ENCODE measurements around the gene FOXP1. TPM values are rescaled to one million over a fixed set of nuclear protein-coding genes. Genes with fewer than 3 reads are reported as not detected.

FOXP1 gene
- total and polyA plus RNA-seq, 9 of the 15 experiments (the other 6 are each of a cell fraction or from before 2014, with no cell fraction given): 7.7 to 34.5 (median 13.7) TPM

DNA sequence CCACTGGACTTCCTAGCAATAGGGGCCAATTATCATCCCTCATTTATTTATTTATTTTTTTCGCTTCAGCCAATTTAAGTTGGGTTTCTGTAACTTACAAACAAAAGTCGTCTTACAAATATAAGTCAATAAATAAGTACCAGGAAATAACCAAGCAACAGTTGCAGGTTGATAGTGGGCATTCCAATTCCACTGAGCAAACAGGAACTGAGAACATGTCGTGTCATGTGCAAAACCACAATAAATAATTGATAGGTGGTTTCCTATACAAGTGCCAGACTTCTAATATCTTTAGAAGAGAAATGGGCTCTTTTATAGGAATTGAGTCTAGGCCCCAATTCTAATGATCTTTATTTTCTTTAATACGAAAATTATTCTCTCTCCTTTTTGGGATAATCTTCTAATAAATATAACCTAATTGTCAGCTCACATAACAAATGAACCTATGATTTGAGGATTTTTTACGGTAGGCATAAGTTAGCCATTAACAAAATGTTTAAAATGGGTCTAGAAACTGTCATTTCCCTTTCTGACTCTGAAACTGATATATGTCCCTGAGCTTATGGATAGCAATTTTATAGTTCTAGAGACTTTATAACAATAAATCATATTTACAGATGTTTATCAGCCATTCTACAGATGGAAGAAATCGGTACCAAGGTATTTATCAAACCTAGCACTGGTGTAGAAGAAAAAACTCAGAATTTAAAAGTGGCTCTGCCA lies 571.8 kb downstream of the FOXP1 start:
- no peak overlapping the region for H3K4me3 ChIP-seq
- WGBS (ENCODE audit: insufficient coverage, low coverage, missing lambda C conversion rate): 75% methylated on average over 6 of the region's 6 CpGs
- no peak overlapping the region for H3K27ac ChIP-seq (ENCODE audit: extremely low read depth, low read depth, low read length)
- no peak for FAIRE-seq
- H3K4me2 ChIP-seq (ENCODE audit: insufficient read depth, low read length): no peak overlapping the region
- no peaks in the 10 kb centered on the region for H3K9me3 ChIP-seq (replicated peaks; ENCODE audit: control insufficient read depth, insufficient read depth, low read depth, low read length)
- in situ Hi-C loops (cut with MboI): loop anchor here (25.0 kb wide), 1 partner anchor 576 kb away; the partner anchor contains the start of gene FOXP1
- no peaks in the 10 kb centered on the region for H3K9me1 ChIP-seq (ENCODE audit: control insufficient read depth, insufficient read depth, low read length)
- no peaks in the 10 kb centered on the region for H3K27me3 ChIP-seq (ENCODE audit: control insufficient read depth in 2 of 2, insufficient read depth in 2 of 2, low read length in 2 of 2)
- H3K79me2 ChIP-seq (ENCODE audit: control insufficient read depth, insufficient read depth, low read length): no peaks in the 10 kb centered on the region
- BruUV-seq (replicated peaks): no TSS peak
- no peaks in the 10 kb centered on the region for H3K4me1 ChIP-seq (replicated peaks in 1 of 2; ENCODE audit: control insufficient read depth in 2 of 2, insufficient read depth in 2 of 2, low read length in 2 of 2)
- ATAC-seq: no peak
- H4K20me1 ChIP-seq (replicated peaks; ENCODE audit: control insufficient read depth, insufficient read depth, low read length): no peaks in the 10 kb centered on the region
- H2AFZ ChIP-seq (ENCODE audit: low read depth, low read length): no peak overlapping the region
- ChIA-PET CTCF (ENCODE audit: low intra/inter-chr PET ratio) (no interaction called here), POLR2A (no interaction called here)
- H3K36me3 ChIP-seq (ENCODE audit: control insufficient read depth, insufficient read depth, low read length): peaks cover 18% of the 10 kb centered on the region; the same call in 1 of the 3 replicates
- no peak for DNase-seq (ENCODE audit: extremely low read depth in 1 of 4, low spot score in 3 of 4)
- intact Hi-C loops (cut with micrococcal nuclease): no loop called here
- no peak overlapping the region for H3K9ac ChIP-seq (ENCODE audit: insufficient read depth in 1 of 2, low read depth in 2 of 2, low read length in 2 of 2)
- TF ChIP-seq ZNF511 (CRISPR knock-in tag; IDR thresholded peaks at IDR 0.05) (no peak), CHD7 (IDR thresholded peaks at IDR 0.05; ENCODE audit: low read depth, low read length) (no peak), CGGBP1 (CRISPR knock-in tag; IDR thresholded peaks at IDR 0.05) (no peak), FOSL1 (tag; conservative IDR thresholded peaks at IDR 0.05) (no peak), PPARD (CRISPR knock-in tag; IDR thresholded peaks at IDR 0.05) (no peak), TSC22D4 (tag; IDR thresholded peaks at IDR 0.05) (no peak), U2AF1 (optimal IDR thresholded peaks at IDR 0.05; ENCODE audit: low read depth, low read length) (no peak), MTA1 (IDR thresholded peaks at IDR 0.05; ENCODE audit: borderline replicate concordance) (no peak), STAT5A (IDR thresholded peaks at IDR 0.05; ENCODE audit: borderline replicate concordance, low read length) (no peak)
